Suprapubic skin (tissue), 4 donors: ENCODE data around the gene TMPRSS13. TPM values are rescaled to one million over a fixed set of nuclear protein-coding genes. Genes with fewer than 3 reads are reported as not detected.
A peak's percentile ranks its signal among the peaks of the same experiment; 100 is the strongest.

Experiments used
- DNase-seq, 2 donors: peaks; one replicate each; pipeline ENCODE4 v3.0.0-alpha.2; 2019; ENCODE audit warnings: low spot score in 2 of 2
- H3K27ac ChIP-seq: fragments of 200-600 bp; sonication (generic); one replicate; pipeline ENCODE4 v1.5.1; 2019
- H3K27me3 ChIP-seq: fragments of 200-600 bp; sonication (generic); one replicate; pipeline ENCODE4 v1.5.1; 2019
- H3K36me3 ChIP-seq: fragments of 200-600 bp; sonication (generic); one replicate; pipeline ENCODE4 v1.5.1; 2019
- H3K4me1 ChIP-seq: fragments of 200-600 bp; sonication (generic); one replicate; pipeline ENCODE4 v1.5.1; 2019
- H3K4me3 ChIP-seq: fragments of 200-600 bp; sonication (generic); one replicate; pipeline ENCODE4 v1.5.1; 2019; ENCODE audit warnings: mild to moderate bottlenecking
- H3K9me3 ChIP-seq: fragments of 200-600 bp; sonication (generic); one replicate; pipeline ENCODE4 v1.5.1; 2019
- CTCF ChIP-seq, 2 donors: fragments of 200-600 bp in 1 of 2; fragments of 450-650 bp in 1 of 2; sonication (generic) in 1 of 2; IDR thresholded peaks; one replicate each; pipeline ENCODE4 v1.5.1; 2016 to 2019; ENCODE audit warnings: antibody characterized with exemption in 2 of 2, mild to moderate bottlenecking in 1 of 2, moderate library complexity in 1 of 2
- EP300 ChIP-seq: sonication (generic); formaldehyde crosslinking; IDR thresholded peaks from one replicate; pipeline ENCODE4 v1.6.1; 2017; ENCODE audit warnings: antibody characterized with exemption
- POLR2A ChIP-seq, 2 donors: fragments of 450-650 bp; IDR thresholded peaks; one replicate each; pipeline ENCODE4 v1.6.1; 2017; ENCODE audit warnings: antibody characterized with exemption in 2 of 2, mild to moderate bottlenecking in 2 of 2, moderate library complexity in 2 of 2
- POLR2AphosphoS5 ChIP-seq, 3 donors: sonication (generic); formaldehyde crosslinking; IDR thresholded peaks; one replicate each; pipeline ENCODE4 v1.6.1; 2017; ENCODE audit warnings: antibody characterized with exemption in 3 of 3
- WGBS: methylation state at CpG from one replicate; pipeline ENCODE4 v1.1.5; 2018; 5-methylcytosine and 5-hydroxymethylcytosine counted together
- total RNA-seq, 4 donors: library from RNA; depleted of rRNA; stranded (reverse); fragments of >200 nt; gene quantifications; one replicate each; pipeline ENCODE4 v1.1.0, GENCODE V29; 2016

The TMPRSS13 gene
- total RNA-seq, 4 donors from 2014 or later = 24.7 to 92.0 (median 73.1) TPM

- no peaks in the 10 kb centered on the region for H3K27me3 ChIP-seq
- peaks cover 6% of the 10 kb centered on the region for H3K4me1 ChIP-seq
- no peak for DNase-seq
- H3K9me3 ChIP-seq = no peaks in the 10 kb centered on the region
- H3K27ac ChIP-seq = no peak overlapping the region
- no peak overlapping the region for H3K4me3 ChIP-seq
- H3K36me3 ChIP-seq = no peaks in the 10 kb centered on the region
- no peak for TF ChIP-seq POLR2AphosphoS5 (IDR thresholded peaks at IDR 0.05)
- TF ChIP-seq EP300 = no peak
- no peak for TF ChIP-seq CTCF (IDR thresholded peaks at IDR 0.05)
- no peak for TF ChIP-seq POLR2A (IDR thresholded peaks at IDR 0.05)
- 99% methylated on average over 3 of the region's 3 CpGs for WGBS
Measured at GRCh38 chr11:117892651-117893050, 36.6 kb downstream of the TMPRSS13 start.

GRCh38 chr11:117891362-117891761 lies 37.8 kb downstream of the TMPRSS13 start:
- Histone ChIP-seq H3K4me1 (peaks cover 7% of the 10 kb centered on the region), H3K36me3 (no peaks in the 10 kb centered on the region), H3K27me3 (no peaks in the 10 kb centered on the region), H3K9me3 (no peaks in the 10 kb centered on the region), H3K27ac (no peak overlapping the region), H3K4me3 (no peak overlapping the region)
- peak in 1 of 2 donors; percentile 9 for DNase-seq
- 71% methylated on average over 2 of the region's 2 CpGs for WGBS
- no peak for TF ChIP-seq POLR2A (IDR thresholded peaks at IDR 0.05)
- TF ChIP-seq CTCF (IDR thresholded peaks at IDR 0.05) = no peak
- no peak for TF ChIP-seq POLR2AphosphoS5 (IDR thresholded peaks at IDR 0.05)
- no peak for TF ChIP-seq EP300

- H3K4me3 ChIP-seq = no peak overlapping the region
- H3K4me1 ChIP-seq = peaks cover 7% of the 10 kb centered on the region
- no peaks in the 10 kb centered on the region for H3K36me3 ChIP-seq
- no peak overlapping the region for H3K27ac ChIP-seq
- WGBS = 49% methylated on average over 8 of the region's 8 CpGs
- H3K9me3 ChIP-seq = no peaks in the 10 kb centered on the region
- TF ChIP-seq POLR2A (IDR thresholded peaks at IDR 0.05) (no peak), CTCF (IDR thresholded peaks at IDR 0.05) (no peak), EP300 (no peak), POLR2AphosphoS5 (IDR thresholded peaks at IDR 0.05) (no peak)
- DNase-seq = peak in 1 of 2 donors; percentile 55
- peaks cover 1% of the 10 kb centered on the region for H3K27me3 ChIP-seq
Measured at GRCh38 chr11:117888139-117888566, 41.0 kb downstream of the TMPRSS13 start.

- WGBS = 64% methylated on average over 9 of the region's 9 CpGs
- Histone ChIP-seq H3K36me3 (no peaks in the 10 kb centered on the region), H3K27me3 (peaks cover 3% of the 10 kb centered on the region), H3K27ac (no peak overlapping the region), H3K9me3 (no peaks in the 10 kb centered on the region), H3K4me1 (peaks cover 9% of the 10 kb centered on the region), H3K4me3 (no peak overlapping the region)
- no peak for TF ChIP-seq POLR2AphosphoS5 (IDR thresholded peaks at IDR 0.05)
- TF ChIP-seq CTCF (IDR thresholded peaks at IDR 0.05) = no peak
- no peak for TF ChIP-seq EP300
- TF ChIP-seq POLR2A (IDR thresholded peaks at IDR 0.05) = no peak
- DNase-seq = no peak
Measured at GRCh38 chr11:117887431-117888138, 41.6 kb downstream of the TMPRSS13 start.

- Histone ChIP-seq H3K27ac (no peak overlapping the region), H3K27me3 (peaks cover 7% of the 10 kb centered on the region), H3K9me3 (no peaks in the 10 kb centered on the region), H3K4me1 (peaks cover 15% of the 10 kb centered on the region), H3K4me3 (no peak overlapping the region), H3K36me3 (no peaks in the 10 kb centered on the region)
- no peak for DNase-seq
- no peak for TF ChIP-seq POLR2AphosphoS5 (IDR thresholded peaks at IDR 0.05)
- no peak for TF ChIP-seq CTCF (IDR thresholded peaks at IDR 0.05)
- TF ChIP-seq POLR2A (IDR thresholded peaks at IDR 0.05) = no peak
- no peak for TF ChIP-seq EP300
- WGBS = 60% methylated on average over 11 of the region's 11 CpGs
Measured at GRCh38 chr11:117885777-117886176, 43.4 kb downstream of the TMPRSS13 start.
